Right renal cortex interstitium (tissue), 3 donors: ENCODE data around the gene CYBRD1. TPM values are rescaled to one million over a fixed set of nuclear protein-coding genes. Genes with fewer than 3 reads are reported as not detected.
"Not testable (repeated sequence)": the region's sequence is repeated elsewhere in the genome, so short reads cannot be mapped to it uniquely, and the experiment has no call there.

Experiments
- DNase-seq, 3 donors: peaks; one replicate each; pipeline ENCODE4 v3.0.0-alpha.2; 2013; ENCODE audit warnings: low read depth in 3 of 3, low spot score in 2 of 3
- polyA plus RNA-seq, 3 donors: library from polyadenylated mRNA; unstranded; fragments of 120-200 nt; gene quantifications; one replicate each; pipeline ENCODE4 v1.2.1, GENCODE V29; 2013; ENCODE audit not compliant: insufficient read length in 3 of 3

Gene CYBRD1
- polyA plus RNA-seq, 3 donors = 39.3 to 46.7 (median 46.4) TPM

GRCh38 chr2:171514908-171515582, 7.2 kb upstream of the CYBRD1 start:
- DNase-seq = no peak

- DNase-seq = no peak
These were observed 6.5 kb upstream of the CYBRD1 start for GRCh38 chr2:171515672-171516298.

- DNase-seq = no peak
These were observed 5.5 kb upstream of the CYBRD1 start for GRCh38 chr2:171516793-171517192.

- DNase-seq = no peak
These were observed 1.8 kb upstream of the CYBRD1 start for GRCh38 chr2:171520471-171520870.

GRCh38 chr2:171521361-171522051, 768 bp upstream of the CYBRD1 start:
- DNase-seq = peak in 2 of 3 donors; percentile 9 to 31

GRCh38 chr2:171522788-171523087, 464 bp downstream of the CYBRD1 start:
- DNase-seq = peak in 1 of 3 donors; percentile 16

GRCh38 chr2:171523088-171524017, 1.1 kb downstream of the CYBRD1 start:
- DNase-seq = peak; percentile 39 to 54 (median 52)

- DNase-seq = no peak
These were observed 1.7 kb downstream of the CYBRD1 start for GRCh38 chr2:171524018-171524401.

- DNase-seq = no peak
These were observed 7.6 kb downstream of the CYBRD1 start for GRCh38 chr2:171529914-171530313.

- no peak for DNase-seq
These were observed 8.1 kb downstream of the CYBRD1 start for GRCh38 chr2:171530378-171530777.

- DNase-seq = not testable (repeated sequence)
These were observed 8.6 kb downstream of the CYBRD1 start for GRCh38 chr2:171530859-171531258.

GRCh38 chr2:171531291-171531690, 9.0 kb downstream of the CYBRD1 start:
- no peak for DNase-seq

- DNase-seq = no peak
These were observed 9.7 kb downstream of the CYBRD1 start for GRCh38 chr2:171531836-171532450.

GRCh38 chr2:171533331-171533730, 11.1 kb downstream of the CYBRD1 start:
- DNase-seq = no peak

- DNase-seq = not testable (repeated sequence)
These were observed 13.3 kb downstream of the CYBRD1 start for GRCh38 chr2:171535528-171535927.

- DNase-seq = no peak
These were observed 18.2 kb downstream of the CYBRD1 start for GRCh38 chr2:171540437-171540836.

- DNase-seq = no peak
These were observed 19.1 kb downstream of the CYBRD1 start for GRCh38 chr2:171541202-171541887.

GRCh38 chr2:171545086-171545485, 22.8 kb downstream of the CYBRD1 start:
- no peak for DNase-seq

GRCh38 chr2:171547256-171547655, 25.0 kb downstream of the CYBRD1 start:
- DNase-seq = no peak

GRCh38 chr2:171547720-171548119, 25.4 kb downstream of the CYBRD1 start:
- no peak for DNase-seq
